OCI-LY1 (cell line): ENCODE results near the gene MYMK.

ENCODE experiments used
- H2AFZ ChIP-seq: fragments of 200-600 bp; sonication (generic), shearing (Covaris generic); 2 replicates; pipeline ENCODE4 v1.6.0; 2014; ENCODE audit warnings: antibody characterized with exemption, mild to moderate bottlenecking, low read length
- H3F3A ChIP-seq: fragments of 200-600 bp; sonication (generic), shearing (Covaris generic); 2 replicates; pipeline ENCODE4 v1.6.0; 2014; ENCODE audit warnings: mild to moderate bottlenecking, antibody characterized with exemption, low read length, moderate library complexity; ENCODE audit not compliant: insufficient read depth
- H3K27ac ChIP-seq: fragments of 200-600 bp; sonication (generic); 2 replicates; pipeline ENCODE4 v1.5.1; 2014; ENCODE audit warnings: low read length, mixed run types, mild to moderate bottlenecking, low read depth; ENCODE audit not compliant: poor library complexity, severe bottlenecking
- H3K27me3 ChIP-seq: fragments of 200-600 bp; sonication (generic); 2 replicates; pipeline ENCODE4 v1.6.0; 2014; ENCODE audit warnings: antibody characterized with exemption, mild to moderate bottlenecking, low read length, moderate library complexity; ENCODE audit not compliant: insufficient read depth
- H3K36me3 ChIP-seq: fragments of 200-600 bp; sonication (generic); 2 replicates; pipeline ENCODE4 v1.6.1; 2014; ENCODE audit warnings: mild to moderate bottlenecking, antibody characterized with exemption, low read length, moderate library complexity, mixed read lengths; ENCODE audit not compliant: insufficient read depth
- H3K4me1 ChIP-seq: fragments of 200-600 bp; sonication (generic); 2 replicates; pipeline ENCODE4 v1.5.1; 2014; ENCODE audit warnings: mild to moderate bottlenecking, low read length, moderate library complexity; ENCODE audit not compliant: insufficient read depth, severe bottlenecking
- H3K4me2 ChIP-seq: fragments of 200-600 bp; sonication (generic), shearing (Covaris generic); 2 replicates; pipeline ENCODE4 v1.6.1; 2014; ENCODE audit warnings: low read length
- H3K4me3 ChIP-seq: fragments of 200-600 bp; sonication (generic); 2 replicates; pipeline ENCODE4 v1.5.1; 2014; ENCODE audit warnings: low read length, low read depth, mild to moderate bottlenecking, mixed read lengths; ENCODE audit not compliant: poor library complexity, severe bottlenecking
- H3K79me2 ChIP-seq: fragments of 200-600 bp; shearing (Covaris generic); 2 replicates; pipeline ENCODE4 v1.6.1; 2016; ENCODE audit warnings: mixed run types, low read length, mixed read lengths; ENCODE audit not compliant: insufficient read depth
- H3K9ac ChIP-seq: fragments of 200-600 bp; sonication (generic), shearing (Covaris generic); 2 replicates; pipeline ENCODE4 v1.6.1; 2014; ENCODE audit warnings: mild to moderate bottlenecking, low read length, mixed read lengths
- H3K9me2 ChIP-seq: fragments of 200-600 bp; sonication (generic), shearing (Covaris generic); 2 replicates; pipeline ENCODE4 v1.6.1; 2014; ENCODE audit warnings: low read depth, mild to moderate bottlenecking, low read length, mixed read lengths
- H3K9me3 ChIP-seq: fragments of 200-600 bp; shearing (Covaris generic); 2 replicates; pipeline ENCODE4 v1.6.1; 2014; ENCODE audit warnings: low read length, mixed read lengths
- H4K20me1 ChIP-seq: fragments of 200-600 bp; sonication (generic), shearing (Covaris generic); 2 replicates; pipeline ENCODE4 v1.6.0; 2016; ENCODE audit warnings: mild to moderate bottlenecking, low read length; ENCODE audit not compliant: insufficient read depth
- CTCF ChIP-seq: fragments of 200-600 bp; sonication (generic), shearing (Covaris generic); IDR thresholded peaks from 2 replicates; pipeline ENCODE4 v1.5.1; 2017; ENCODE audit warnings: mild to moderate bottlenecking, antibody characterized with exemption, low read length, moderate library complexity, mixed read lengths
- EZH2 ChIP-seq: fragments of 200-600 bp; sonication (generic), shearing (Covaris generic); IDR thresholded peaks from 2 replicates; pipeline ENCODE4 v1.8.0; 2017; ENCODE audit warnings: borderline replicate concordance, mixed run types, mild to moderate bottlenecking, antibody characterized with exemption, low read length, moderate library complexity, mixed read lengths

MYMK gene

GRCh38 chr9:133560944-133561343 lies 36.2 kb upstream of the MYMK start:
- Histone ChIP-seq H3K9me3 (no peaks in the 10 kb centered on the region), H3K4me2 (no peak overlapping the region), H3K9ac (no peak overlapping the region)

GRCh38 chr9:133560311-133560710 lies 35.6 kb upstream of the MYMK start:
- TF ChIP-seq CTCF, result no peak
- no peak for TF ChIP-seq EZH2
- H3K79me2 ChIP-seq, result no peaks in the 10 kb centered on the region
- H3K36me3 ChIP-seq, result no peaks in the 10 kb centered on the region
- H3F3A ChIP-seq, result no peaks in the 10 kb centered on the region
- H3K4me1 ChIP-seq, result no peaks in the 10 kb centered on the region
- no peak overlapping the region for H2AFZ ChIP-seq
- H3K9me3 ChIP-seq, result no peaks in the 10 kb centered on the region
- H3K4me2 ChIP-seq, result no peak overlapping the region
- no peak overlapping the region for H3K27ac ChIP-seq
- H4K20me1 ChIP-seq, result no peaks in the 10 kb centered on the region
- H3K9me2 ChIP-seq, result no peaks in the 10 kb centered on the region
- 0 out of 2 replicates have a peak, but pooled peaks cover 5% of the 10 kb centered on the region for H3K27me3 ChIP-seq
- no peak overlapping the region for H3K9ac ChIP-seq
- no peak overlapping the region for H3K4me3 ChIP-seq

More at GRCh38 chr9:133560944-133561343, 36.2 kb upstream of the MYMK start:
- H4K20me1 ChIP-seq, result no peaks in the 10 kb centered on the region
- H3K4me3 ChIP-seq, result no peak overlapping the region
- 0 out of 2 replicates have a peak, but pooled peaks cover 5% of the 10 kb centered on the region for H3K27me3 ChIP-seq
- no peaks in the 10 kb centered on the region for H3K9me2 ChIP-seq
- H3K36me3 ChIP-seq, result no peaks in the 10 kb centered on the region
- H2AFZ ChIP-seq, result no peak overlapping the region
- no peaks in the 10 kb centered on the region for H3K79me2 ChIP-seq
- H3K4me1 ChIP-seq, result no peaks in the 10 kb centered on the region
- H3K27ac ChIP-seq, result no peak overlapping the region
- no peaks in the 10 kb centered on the region for H3F3A ChIP-seq
- TF ChIP-seq EZH2 (no peak), CTCF (no peak)

- Histone ChIP-seq H3K36me3 (no peaks in the 10 kb centered on the region), H3K79me2 (no peaks in the 10 kb centered on the region), H2AFZ (no peak overlapping the region), H3K9me3 (no peaks in the 10 kb centered on the region), H3K4me1 (no peaks in the 10 kb centered on the region), H3K27ac (no peak overlapping the region), H3K4me2 (no peak overlapping the region), H3K4me3 (no peak overlapping the region), H3K9ac (no peak overlapping the region), H4K20me1 (no peaks in the 10 kb centered on the region), H3K9me2 (no peaks in the 10 kb centered on the region), H3K27me3 (peaks cover 11% of the 10 kb centered on the region; the same call in 1 of the 2 replicates), H3F3A (no peaks in the 10 kb centered on the region)
- no peak for TF ChIP-seq EZH2
- no peak for TF ChIP-seq CTCF
Measured at GRCh38 chr9:133558191-133559126, 33.7 kb upstream of the MYMK start.
